Peyer's patch (tissue), 4 donors: ENCODE measurements around the gene CHAF1A.

Source experiments
- CTCF ChIP-seq, 6 experiments: fragments of 450-650 bp in 4 of 6; fragments of 200-600 bp in 2 of 6; sonication (generic) in 1 of 6; IDR thresholded peaks; one replicate each; pipeline ENCODE4 v1.5.1; 2017 to 2019; ENCODE audit warnings: antibody characterized with exemption in 6 of 6, mild to moderate bottlenecking in 3 of 6, moderate library complexity in 1 of 6
- POLR2A ChIP-seq, 2 donors: fragments of 450-650 bp; IDR thresholded peaks; one replicate each; pipeline ENCODE4 v1.5.1; 2017; ENCODE audit warnings: antibody characterized with exemption in 2 of 2, mild to moderate bottlenecking in 2 of 2, moderate library complexity in 2 of 2

DNA sequence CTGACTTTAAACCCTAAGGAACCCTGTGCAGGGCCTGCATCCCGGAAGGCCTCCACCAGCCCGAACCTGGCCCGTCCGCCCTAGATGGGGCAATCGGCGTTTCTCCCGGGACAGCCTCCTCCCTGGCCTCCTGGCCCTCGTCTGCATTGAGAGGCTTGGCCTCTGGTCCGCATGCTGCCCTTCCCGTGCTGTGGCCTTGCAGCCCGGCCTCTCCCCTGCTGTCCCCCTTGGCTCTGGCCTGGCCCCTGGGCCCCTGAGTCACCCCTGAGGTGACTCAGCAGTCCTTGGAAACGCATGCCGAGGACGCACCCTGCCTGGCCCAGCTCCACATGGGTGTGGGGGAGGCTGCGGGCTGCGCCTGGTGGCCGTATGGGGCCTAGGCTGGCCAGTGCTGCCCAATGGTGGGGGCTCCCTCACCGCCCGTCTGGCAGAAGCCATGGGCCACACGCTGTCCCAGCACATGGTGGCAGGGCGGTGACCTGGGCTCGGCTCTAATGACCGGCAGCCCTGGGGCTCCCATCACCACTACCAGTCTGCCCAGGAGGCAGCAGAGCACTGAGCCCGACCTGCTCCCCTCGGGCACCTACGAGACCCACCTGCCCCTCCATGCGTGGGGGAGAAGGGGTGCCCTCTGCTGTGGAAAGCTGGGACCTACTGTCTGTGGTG is 27.8 kb upstream of the CHAF1A start:
- TF ChIP-seq CTCF (IDR thresholded peaks at IDR 0.05), result peak in 2 of 6 experiments; percentile 22 to 46
- peak in 1 of 2 donors; percentile 46 for TF ChIP-seq POLR2A (IDR thresholded peaks at IDR 0.05)
